Measurements from ENCODE around the gene FANCC.
A peak's percentile ranks its signal among the peaks of the same experiment; 100 is the strongest.
"Not testable (repeated sequence)": the region's sequence is repeated elsewhere in the genome, so short reads cannot be mapped to it uniquely, and the experiment has no call there.

The FANCC gene

DNA sequence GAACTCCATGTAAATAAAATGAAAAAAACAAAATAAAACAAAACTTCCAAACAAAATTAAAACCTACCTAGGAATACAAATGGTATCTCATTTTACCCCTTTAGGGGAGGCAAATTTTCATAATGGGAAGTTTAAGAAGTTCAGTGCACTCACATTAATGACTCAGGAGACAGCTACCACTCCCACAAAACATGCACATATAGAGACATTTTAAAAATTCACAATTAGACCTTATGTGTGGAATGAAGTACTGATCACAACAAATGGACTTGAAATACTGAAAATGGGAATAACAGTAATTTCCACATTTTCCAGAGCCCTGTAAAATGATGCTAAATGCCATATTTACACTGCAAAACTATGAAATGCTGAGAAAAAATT lies 91.8 kb downstream of the FANCC start:
- no peak for DNase-seq

DNA sequence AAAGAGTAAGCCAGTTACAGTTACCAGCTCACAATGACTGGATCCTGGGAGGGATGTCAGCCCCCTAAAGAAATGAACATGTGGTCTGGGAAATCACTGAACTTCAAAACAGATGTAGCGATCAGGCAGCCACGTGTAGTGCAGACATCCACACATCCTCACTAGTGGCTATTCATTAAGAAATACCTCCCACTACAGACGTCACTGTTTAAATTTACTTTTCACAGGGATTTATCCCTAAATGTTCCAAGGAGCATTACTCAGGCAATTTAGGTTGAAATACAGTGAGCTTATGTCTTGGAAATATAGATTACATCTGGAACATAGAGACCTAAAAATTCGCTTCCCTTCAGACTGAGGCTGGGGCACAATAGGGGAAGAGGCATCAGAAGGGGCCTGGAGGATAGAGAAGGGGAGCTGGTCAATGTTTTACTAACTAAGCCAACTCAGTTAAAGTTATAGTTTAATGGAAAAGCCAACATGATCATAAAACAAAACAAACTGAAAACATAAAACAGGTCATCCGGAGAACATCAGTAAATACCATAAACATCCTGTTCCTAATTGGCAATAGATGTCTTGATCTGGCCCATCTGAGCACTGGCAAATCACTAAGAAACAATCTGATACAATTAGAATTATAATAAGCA lies 92.3 kb downstream of the FANCC start:
- no peak for DNase-seq

DNA sequence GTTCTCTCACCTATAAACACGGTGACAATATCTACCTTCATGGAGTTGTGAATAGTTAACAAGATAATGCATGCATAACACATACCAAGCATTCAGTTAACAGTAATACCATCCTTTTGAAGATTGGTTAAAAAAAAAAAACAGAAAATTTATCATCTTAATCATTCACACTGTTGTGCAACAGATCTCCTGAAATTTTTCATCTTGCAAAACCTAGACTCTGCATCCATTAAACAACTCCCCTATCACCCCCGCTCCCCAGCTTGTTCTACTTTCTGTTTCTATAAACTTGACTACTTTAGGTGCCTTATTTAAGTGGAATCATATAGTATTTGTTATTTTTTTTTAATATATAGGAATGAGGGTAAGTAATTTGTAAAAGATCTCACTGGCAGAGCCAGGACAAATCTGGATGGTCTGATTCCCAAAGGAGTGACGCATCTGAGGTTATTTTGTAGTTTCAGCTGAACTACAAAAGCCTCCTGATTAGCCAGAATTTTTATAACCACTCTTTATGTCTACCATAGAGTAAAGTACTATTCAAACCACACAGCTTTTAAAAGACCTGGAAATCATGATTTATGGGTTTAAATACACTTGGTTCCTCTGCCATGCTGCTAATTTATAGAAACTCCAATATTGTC lies 93.0 kb downstream of the FANCC start:
- DNase-seq, result no peak

DNA sequence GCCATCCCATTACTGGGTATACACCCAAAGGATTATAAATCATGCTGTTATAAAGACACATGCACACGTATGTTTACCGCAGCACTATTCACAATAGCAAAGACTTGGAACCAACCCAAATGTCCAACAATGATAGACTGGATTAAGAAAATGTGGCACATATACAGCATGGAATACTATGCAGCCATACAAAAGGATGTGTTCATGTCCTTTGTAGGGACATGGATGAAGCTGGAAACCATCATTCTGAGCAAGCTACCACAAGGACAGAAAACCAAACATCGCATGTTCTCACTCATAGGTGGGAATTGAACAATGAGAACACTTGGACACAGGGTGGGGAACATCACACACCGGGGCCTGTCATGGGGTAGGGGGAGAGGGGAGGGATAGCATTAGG lies 97.2 kb downstream of the FANCC start:
- not testable (repeated sequence) for DNase-seq

DNA sequence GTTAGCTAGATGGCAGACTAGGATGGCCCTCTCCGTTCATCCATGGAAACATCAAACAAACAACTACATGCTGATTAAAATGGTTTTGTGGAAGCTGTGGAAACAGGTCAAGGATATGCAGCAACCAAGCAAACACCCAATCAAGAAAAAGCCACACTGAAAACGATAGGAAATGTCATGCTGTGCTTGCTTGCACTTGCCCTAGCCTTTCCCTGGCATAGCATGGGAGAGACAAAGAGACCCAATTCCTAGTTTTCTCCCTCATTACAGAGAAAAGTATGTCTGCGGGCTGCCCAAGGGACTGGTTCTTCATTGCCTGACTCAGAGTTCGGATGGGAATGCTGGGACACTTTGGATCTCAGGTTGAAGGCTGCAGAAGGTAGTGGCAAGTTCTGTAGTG lies 98.7 kb downstream of the FANCC start:
- no peak for DNase-seq

DNA sequence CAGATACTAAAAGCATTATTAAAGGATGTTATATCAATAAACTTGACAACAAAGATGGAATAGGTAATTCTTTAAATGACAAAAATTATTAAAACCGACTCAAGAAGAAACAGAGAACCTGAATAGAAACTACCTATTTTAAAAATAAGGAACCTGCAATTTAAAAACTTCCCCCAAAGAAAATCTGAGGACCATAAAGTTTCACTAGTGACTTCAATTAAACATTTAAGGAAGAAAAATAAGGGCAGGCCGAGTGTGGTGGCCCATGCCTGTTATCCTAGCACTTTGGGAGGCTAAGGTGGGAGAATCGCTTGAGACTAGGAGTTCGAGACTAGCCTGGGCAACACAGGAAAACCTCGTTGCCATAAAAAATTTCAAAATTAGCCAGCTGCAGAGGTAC lies 99.6 kb downstream of the FANCC start:
- no peak for DNase-seq

DNA sequence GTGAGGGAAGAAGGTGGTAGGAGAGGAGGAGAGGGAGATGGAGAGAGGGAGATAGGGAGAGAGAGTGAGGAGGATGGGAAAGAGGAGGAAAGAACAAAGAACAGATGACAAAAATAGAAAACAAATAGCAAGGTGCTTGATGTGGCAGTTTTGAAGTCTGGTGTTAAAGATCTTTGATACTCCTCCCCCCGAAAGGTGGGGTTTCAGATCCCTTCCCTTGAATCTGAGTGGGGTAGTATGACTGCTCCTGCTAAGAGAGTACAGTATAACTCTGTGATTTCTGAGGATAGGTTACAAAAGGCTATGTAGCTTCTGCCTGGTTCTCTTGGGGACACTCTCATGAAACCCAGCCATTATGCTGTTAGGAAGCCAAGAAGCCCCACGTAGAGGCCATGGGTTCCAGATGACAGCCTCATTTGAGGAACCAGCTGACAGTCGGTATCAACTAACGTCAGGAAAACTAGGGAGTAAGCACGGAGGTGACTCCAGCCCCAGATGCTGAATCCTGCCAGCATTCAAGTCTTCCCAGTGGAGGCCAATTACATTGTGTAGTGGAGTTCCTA lies 102.1 kb downstream of the FANCC start:
- no peak for DNase-seq

DNA sequence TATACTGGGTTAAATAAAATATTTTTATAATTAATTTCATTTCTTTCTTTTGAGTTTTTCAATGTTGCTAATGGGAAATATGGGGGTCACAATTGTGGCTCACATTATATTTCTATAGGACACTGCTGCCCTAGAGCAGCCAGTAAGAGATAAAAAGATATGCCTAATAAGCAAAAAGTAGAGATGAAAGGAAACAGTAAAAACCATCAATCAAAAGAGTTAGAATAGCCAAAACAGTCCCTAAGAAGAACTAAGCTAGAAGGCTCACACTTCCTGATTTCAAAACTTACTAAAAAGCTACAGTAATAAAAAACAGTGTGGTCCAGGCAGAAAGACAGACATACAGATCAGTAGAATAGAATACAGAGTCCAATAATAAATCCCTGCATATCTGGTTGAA lies 104.4 kb downstream of the FANCC start:
- no peak for DNase-seq

DNA sequence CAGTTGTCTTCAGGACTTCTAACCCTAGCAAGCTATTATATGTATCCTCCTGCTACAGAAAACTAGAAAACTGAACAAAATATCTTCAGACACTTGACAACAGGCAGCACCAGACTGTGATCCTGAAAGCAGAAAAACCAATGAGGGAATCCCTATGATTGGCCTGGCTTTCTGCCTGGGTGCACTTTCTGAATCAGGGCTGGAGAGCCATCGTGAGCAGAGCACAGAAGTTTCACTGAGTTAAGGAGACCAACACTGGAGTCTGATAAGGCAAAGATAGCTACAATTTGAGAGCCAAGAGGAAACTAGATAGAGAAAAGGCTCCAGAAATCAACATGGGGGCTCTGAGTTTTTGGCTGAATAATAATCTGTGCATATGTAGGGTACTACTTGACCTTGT lies 106.5 kb downstream of the FANCC start:
- DNase-seq, result no peak

DNA sequence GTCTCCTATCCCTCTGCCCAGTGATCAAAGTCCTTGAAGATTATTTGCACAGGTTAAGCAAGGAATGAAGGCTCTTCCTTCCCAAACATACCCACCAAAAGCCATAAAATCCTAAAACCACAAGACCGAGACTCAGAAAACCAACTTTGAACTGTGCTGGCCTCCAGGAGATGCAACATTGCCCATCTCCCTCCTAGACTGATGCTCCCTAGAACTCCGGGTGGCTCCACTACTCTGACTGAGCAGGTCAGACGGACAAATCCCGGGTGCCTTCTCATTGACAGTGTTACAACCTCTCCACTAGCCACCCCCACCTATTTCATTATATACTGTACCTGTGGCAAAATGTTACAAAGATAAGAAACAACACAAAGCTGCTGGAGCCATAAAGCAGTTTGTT lies 110.1 kb downstream of the FANCC start:
- DNase-seq, result no peak

DNA sequence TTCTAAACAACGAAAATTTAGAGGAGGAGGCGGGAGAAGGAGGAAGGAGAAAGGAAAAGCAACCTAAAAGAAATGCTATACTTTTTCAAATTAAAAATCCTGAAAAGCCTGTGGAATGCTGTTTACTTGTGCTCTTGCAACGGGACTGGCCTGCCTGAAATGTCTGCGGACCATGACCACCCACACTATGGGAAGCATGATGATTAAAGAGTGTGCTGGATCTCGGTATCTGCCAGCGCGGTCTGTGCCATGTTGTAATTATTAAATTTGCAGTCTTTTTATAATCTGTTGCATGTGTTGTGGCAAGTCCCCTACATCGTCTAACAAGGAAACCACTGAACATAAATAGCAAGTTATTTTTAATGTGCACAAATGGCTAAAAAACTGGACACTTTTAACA lies 111.4 kb downstream of the FANCC start:
- DNase-seq, result peak; percentile 58

DNA sequence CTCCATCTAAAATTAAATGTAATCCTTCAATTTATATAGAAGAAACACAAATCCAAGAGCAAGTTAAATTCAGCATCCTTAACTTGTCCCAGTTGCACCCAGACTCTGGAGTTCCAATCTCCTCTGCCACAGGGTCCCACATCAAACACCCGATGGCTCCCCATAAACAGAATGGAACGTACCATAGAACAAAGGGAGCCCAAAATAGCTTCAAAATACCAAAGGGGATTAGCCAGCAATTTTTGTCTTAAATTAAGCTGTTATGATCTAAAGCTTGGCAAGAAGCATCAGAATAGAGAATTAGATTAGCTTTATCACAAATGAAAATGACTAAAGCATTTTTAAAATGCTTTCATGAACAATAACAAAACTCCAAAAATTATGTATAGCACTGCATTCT lies 112.8 kb downstream of the FANCC start:
- no peak for DNase-seq

DNA sequence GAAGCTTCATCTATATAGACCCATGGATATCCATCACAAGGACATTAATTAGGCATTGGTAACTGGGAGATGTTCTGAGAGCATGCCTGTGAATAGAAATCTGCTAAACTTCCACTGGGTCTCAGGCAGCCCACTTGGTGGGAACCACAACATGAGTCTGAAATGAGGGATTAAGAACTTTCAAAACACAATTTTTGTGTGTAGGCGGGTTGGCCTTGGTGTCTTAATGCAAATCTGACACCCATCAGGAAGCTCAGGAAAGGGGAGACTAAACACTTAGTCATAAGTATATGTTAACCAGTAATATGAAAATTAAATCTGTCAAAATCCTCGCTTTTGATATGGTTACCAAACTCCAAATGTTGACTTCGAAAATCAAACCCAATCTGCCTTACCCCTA lies 113.2 kb downstream of the FANCC start:
- no peak for DNase-seq

DNA sequence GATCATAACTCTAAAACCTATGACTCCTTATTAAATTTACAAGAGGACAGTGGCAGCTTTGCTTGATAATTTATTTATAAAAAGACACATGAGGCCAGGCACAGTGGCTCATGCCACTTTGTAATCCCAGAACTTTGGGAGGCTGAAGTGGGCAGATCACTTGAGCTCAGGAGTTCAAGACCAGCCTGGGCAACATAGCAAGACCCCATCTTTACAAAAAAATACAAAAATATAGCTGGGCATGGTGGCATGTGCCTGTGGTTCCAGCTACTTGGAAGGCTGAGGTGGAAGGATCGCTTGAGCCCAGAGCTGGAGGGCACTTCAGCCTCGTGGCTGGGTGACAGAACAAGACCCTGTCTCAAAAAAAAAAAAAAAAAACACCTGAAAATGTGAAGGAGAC lies 114.5 kb downstream of the FANCC start:
- DNase-seq, result not testable (repeated sequence)

DNA sequence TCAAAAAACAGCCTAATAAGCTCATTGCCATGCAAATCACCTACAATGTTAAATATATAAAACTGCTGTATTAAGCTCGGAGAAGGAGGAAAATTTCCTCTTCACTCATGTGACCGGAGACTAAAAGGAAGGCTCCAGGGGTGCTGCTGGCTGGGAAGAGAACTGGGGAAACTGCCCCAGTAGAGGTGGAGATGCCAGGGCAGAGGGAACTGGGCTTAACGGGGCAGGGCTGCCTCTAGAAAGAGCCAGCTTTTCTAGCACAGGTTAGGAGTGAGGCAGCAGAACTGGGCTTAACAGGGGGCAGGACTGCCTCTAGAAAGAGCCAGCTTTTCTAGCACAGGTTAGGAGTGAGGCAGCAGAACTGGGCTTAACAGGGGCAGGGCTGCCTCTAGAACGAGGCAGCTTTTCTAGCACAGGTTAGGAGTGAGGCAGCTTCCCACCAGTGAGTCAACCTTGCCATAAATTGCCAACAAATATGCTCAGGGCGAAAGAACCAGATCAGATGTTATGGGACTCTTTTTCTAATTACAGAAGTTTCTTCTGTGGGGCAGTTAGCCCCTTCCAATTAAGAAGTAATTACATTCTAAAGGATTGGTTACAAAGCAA lies 115.3 kb downstream of the FANCC start:
- DNase-seq, result no peak

DNA sequence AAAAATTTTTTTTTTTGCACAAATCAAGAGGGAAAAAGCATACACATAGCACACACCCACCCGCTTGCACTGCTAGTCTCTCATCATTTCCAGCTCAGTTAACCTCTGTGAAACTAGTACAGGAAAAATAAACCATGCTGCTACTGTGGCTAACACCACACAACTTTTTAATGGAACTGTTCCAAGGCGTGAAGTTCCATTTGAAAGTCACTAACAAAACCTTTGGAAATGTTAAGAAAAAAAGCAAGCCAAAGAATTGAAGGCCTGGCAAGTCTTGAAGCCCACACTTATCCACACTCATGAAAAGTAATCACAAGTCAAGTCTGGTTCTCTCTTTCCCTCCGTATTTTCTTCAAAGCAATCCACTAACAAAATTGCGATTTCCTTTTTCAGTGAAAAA lies 116.3 kb downstream of the FANCC start:
- DNase-seq, result no peak

DNA sequence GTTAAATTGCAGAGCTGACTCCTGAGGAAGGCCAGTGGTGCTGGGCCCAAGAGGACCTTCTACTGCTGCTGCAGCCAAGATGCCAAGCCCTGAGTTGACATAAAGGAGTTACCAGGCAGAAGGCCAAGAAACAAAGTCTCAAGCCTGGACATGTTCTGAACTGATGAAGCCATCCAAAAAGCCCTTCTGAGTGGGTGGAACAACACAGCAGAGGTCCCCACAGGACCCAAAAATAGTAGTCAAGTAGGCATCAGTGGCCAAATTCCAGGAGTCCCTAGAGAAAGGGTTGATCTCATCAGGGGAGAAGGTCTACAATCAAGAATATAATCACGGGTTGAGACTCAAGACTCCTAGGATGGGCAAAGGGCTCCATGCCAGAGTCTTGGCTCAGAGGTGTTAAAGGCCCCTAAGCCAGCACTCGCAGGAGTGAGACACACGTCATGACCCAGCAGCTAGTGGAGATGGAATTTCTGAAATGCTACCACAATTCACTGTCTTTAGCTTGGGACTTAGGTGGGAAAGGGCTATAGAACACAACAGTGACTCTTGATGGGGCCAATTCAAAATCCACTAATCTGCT lies 119.7 kb downstream of the FANCC start:
- DNase-seq, result no peak

DNA sequence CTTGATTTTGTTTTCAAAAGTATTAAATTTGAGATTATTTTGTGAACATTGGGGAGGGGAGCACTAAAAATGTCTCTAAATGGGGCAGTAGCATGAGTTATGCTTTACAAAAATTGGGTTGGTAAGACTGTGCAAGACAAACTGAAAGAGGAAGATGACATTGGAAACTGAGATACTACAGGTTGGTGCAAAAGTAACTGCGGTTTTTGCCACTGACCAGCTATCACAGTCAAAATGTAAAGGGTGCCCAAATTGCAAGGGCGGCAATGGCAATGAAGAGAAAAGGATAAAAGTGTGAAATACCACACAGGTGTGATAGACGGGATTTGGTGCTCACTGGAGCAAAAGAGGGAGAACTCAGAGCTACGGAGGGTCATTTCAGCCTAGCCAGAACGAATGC lies 124.0 kb downstream of the FANCC start:
- DNase-seq, result no peak

DNA sequence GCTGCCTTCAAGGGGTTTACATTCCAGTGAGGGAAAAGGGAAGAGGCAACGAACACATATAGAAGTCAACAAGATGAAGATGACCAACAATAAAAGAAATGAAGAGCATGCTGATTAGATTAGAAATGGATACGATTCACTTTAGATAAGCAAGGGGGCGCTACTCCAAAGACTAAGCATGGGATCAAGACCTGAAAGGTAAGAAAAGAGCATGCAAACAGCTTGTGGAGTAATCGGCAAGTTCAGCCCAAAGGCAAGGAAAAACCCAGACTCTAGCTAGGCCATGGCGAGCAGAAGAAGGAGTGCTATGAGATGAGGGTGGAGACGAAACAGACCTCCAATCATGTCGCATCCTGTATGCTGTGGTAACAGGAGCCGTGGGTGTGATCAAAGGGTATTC lies 124.4 kb downstream of the FANCC start:
- DNase-seq, result no peak

DNA sequence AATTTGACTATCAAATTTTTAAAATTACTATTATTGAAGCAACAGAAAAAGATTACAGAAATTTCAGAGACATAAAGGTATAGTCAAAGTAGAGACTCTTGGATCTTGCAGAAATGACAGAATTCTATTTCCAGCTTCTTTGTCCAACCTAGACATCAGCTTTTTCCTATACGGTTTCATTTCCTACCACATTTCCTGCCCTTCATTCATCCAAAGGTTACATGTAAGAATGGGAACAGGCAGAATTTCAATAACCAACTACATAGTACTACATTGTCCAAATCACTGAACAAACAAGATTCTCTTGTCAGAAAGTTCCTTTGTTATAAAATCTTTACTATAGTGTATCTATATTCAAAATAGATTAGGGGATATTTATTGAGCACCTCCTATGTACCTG lies 124.9 kb downstream of the FANCC start:
- DNase-seq, result no peak

DNA sequence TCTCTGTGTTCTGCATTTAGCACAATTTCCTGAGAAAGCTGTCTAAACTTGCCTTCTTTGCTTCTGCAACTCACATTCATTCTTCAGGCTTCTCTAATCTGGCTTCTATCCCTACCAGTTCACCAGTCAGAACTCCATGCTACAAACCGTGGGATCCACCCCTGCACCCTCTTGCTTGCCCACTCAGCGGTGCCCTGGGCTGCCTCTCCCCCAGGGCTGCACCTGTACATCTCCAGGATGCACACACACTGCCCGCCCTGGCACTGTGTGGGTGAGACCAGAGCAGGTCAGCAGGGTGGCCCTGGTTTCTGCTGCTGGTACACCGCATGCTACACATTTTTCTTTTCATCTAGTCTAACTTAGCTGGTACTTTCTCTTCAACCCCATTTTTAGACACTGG lies 127.1 kb downstream of the FANCC start:
- DNase-seq, result no peak

DNA sequence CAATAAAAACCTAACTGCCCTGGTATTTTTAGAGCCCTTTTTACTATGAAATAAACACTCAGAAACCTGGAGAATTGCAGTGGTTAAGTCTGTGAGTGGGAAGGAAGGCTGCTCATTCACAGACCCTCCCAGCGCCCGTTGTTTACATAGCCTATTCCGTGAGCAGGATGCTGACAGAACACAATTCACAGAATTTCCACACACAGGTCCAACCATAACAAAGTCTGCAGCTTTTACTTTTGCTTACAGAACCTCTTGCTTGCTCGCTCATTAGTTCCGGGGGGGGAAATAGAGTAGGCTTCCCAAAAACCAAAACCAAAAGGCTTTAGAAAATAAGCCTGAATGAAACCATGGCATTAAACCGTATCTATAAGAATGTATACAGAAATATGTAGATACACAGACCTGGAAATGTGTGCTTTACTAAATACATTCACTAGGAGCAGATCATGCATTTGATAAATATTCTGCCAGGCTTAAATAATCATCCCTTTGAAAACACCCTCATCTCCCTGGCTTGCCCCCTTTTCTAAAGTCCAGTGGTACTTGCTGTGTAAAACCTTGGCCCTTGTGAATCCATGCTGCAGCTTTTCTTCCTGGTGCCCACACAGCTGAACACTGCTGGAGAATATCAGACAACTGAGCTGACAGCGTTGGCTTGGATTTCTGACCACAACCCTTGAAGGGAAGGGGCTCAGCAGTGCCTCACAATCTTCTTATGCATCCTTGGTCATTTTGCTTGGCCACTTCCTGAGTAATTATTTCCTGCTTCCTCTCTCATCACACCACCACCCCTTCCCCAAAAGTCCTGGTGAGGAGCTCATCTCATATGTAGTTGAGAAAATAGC lies 128.0 kb downstream of the FANCC start:
- DNase-seq, result peak; percentile 21

DNA sequence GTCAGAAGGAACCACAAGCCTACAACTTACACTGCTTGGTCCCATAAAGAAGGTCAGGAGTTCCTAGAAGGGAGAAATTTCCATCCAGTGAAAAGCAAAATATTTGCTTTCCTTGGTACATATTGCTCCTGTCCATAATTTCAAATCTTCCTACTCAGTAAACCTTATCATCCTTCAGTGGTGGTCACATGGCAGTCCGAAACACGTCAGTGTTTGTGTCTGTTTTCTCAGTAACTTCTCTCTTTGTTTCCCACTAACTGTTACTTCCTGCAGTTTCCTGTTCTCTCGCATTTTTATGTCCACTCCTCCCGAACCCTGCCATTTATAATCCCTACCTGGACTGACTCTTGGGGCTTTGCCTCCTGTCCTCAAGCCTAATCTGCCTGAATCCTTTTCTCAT lies 129.1 kb downstream of the FANCC start:
- DNase-seq, result no peak

All from amniotic stem cell (primary cell).